Measurements from ENCODE around the gene SLAMF6. TPM values are rescaled to one million over a fixed set of nuclear protein-coding genes. Genes with fewer than 3 reads are reported as not detected.

Gene SLAMF6
- total RNA-seq, 1 donor from 2014 or later, result not detected

GRCh38 chr1:160496334-160496733, 26.7 kb downstream of the SLAMF6 start:
- TF ChIP-seq CTCF (IDR thresholded peaks at IDR 0.05; ENCODE audit: partially characterized antibody, unreplicated experiment), result no peak
- H3K27me3 Mint-ChIP-seq (ENCODE audit: unreplicated experiment), result peaks cover 3% of the 10 kb centered on the region
- no peak overlapping the region for H3K4me3 Mint-ChIP-seq (ENCODE audit: unreplicated experiment)
- peaks cover 4% of the 10 kb centered on the region for H3K36me3 Mint-ChIP-seq (ENCODE audit: unreplicated experiment)
- no peak overlapping the region for H3K27ac Mint-ChIP-seq (ENCODE audit: unreplicated experiment)
- no peaks in the 10 kb centered on the region for H3K4me1 Mint-ChIP-seq (ENCODE audit: low read depth, unreplicated experiment)
- no peaks in the 10 kb centered on the region for H3K9me3 Mint-ChIP-seq (ENCODE audit: unreplicated experiment)
- DNase-seq, result no peak

GRCh38 chr1:160494620-160495019, 28.4 kb downstream of the SLAMF6 start:
- H3K9me3 Mint-ChIP-seq (ENCODE audit: unreplicated experiment), result no peaks in the 10 kb centered on the region
- H3K4me3 Mint-ChIP-seq (ENCODE audit: unreplicated experiment), result no peak overlapping the region
- DNase-seq, result peak; percentile 25
- peaks cover 2% of the 10 kb centered on the region for H3K27me3 Mint-ChIP-seq (ENCODE audit: unreplicated experiment)
- TF ChIP-seq CTCF (IDR thresholded peaks at IDR 0.05; ENCODE audit: partially characterized antibody, unreplicated experiment), result no peak
- H3K27ac Mint-ChIP-seq (ENCODE audit: unreplicated experiment), result no peak overlapping the region
- H3K4me1 Mint-ChIP-seq (ENCODE audit: low read depth, unreplicated experiment), result peaks cover 6% of the 10 kb centered on the region
- peaks cover 4% of the 10 kb centered on the region for H3K36me3 Mint-ChIP-seq (ENCODE audit: unreplicated experiment)

GRCh38 chr1:160492617-160493016, 30.4 kb downstream of the SLAMF6 start:
- no peak for DNase-seq
- Mint-ChIP-seq H3K4me1 (ENCODE audit: low read depth, unreplicated experiment) (peaks cover 6% of the 10 kb centered on the region), H3K27me3 (ENCODE audit: unreplicated experiment) (no peaks in the 10 kb centered on the region), H3K9me3 (ENCODE audit: unreplicated experiment) (no peaks in the 10 kb centered on the region), H3K27ac (ENCODE audit: unreplicated experiment) (no peak overlapping the region), H3K36me3 (ENCODE audit: unreplicated experiment) (no peaks in the 10 kb centered on the region), H3K4me3 (ENCODE audit: unreplicated experiment) (no peak overlapping the region)
- no peak for TF ChIP-seq CTCF (IDR thresholded peaks at IDR 0.05; ENCODE audit: partially characterized antibody, unreplicated experiment)

GRCh38 chr1:160491981-160492380, 31.1 kb downstream of the SLAMF6 start:
- no peaks in the 10 kb centered on the region for H3K36me3 Mint-ChIP-seq (ENCODE audit: unreplicated experiment)
- no peak for DNase-seq
- H3K4me3 Mint-ChIP-seq (ENCODE audit: unreplicated experiment), result no peak overlapping the region
- H3K27me3 Mint-ChIP-seq (ENCODE audit: unreplicated experiment), result no peaks in the 10 kb centered on the region
- H3K4me1 Mint-ChIP-seq (ENCODE audit: low read depth, unreplicated experiment), result peaks cover 6% of the 10 kb centered on the region
- H3K9me3 Mint-ChIP-seq (ENCODE audit: unreplicated experiment), result no peaks in the 10 kb centered on the region
- H3K27ac Mint-ChIP-seq (ENCODE audit: unreplicated experiment), result no peak overlapping the region
- no peak for TF ChIP-seq CTCF (IDR thresholded peaks at IDR 0.05; ENCODE audit: partially characterized antibody, unreplicated experiment)

- no peak overlapping the region for H3K27ac Mint-ChIP-seq (ENCODE audit: unreplicated experiment)
- H3K36me3 Mint-ChIP-seq (ENCODE audit: unreplicated experiment), result no peaks in the 10 kb centered on the region
- no peak for TF ChIP-seq CTCF (IDR thresholded peaks at IDR 0.05; ENCODE audit: partially characterized antibody, unreplicated experiment)
- no peak overlapping the region for H3K4me3 Mint-ChIP-seq (ENCODE audit: unreplicated experiment)
- no peaks in the 10 kb centered on the region for H3K27me3 Mint-ChIP-seq (ENCODE audit: unreplicated experiment)
- no peak for DNase-seq
- H3K9me3 Mint-ChIP-seq (ENCODE audit: unreplicated experiment), result no peaks in the 10 kb centered on the region
- peaks cover 6% of the 10 kb centered on the region for H3K4me1 Mint-ChIP-seq (ENCODE audit: low read depth, unreplicated experiment)
Observed at GRCh38 chr1:160491017-160491416, 32.0 kb downstream of the SLAMF6 start.
